ENCODE results near the gene HES6. TPM values are rescaled to one million over a fixed set of nuclear protein-coding genes. Genes with fewer than 3 reads are reported as not detected.
A peak's percentile ranks its signal among the peaks of the same experiment; 100 is the strongest.

HES6 gene, protein sequence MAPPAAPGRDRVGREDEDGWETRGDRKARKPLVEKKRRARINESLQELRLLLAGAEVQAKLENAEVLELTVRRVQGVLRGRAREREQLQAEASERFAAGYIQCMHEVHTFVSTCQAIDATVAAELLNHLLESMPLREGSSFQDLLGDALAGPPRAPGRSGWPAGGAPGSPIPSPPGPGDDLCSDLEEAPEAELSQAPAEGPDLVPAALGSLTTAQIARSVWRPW
- total RNA-seq (10 to 100 TPM in 2 of 7 donors, 1 to 10 TPM in 5; 1.1 to 12.4 (median 3.1) TPM), polyA plus RNA-seq (1 to 10 TPM in 1 of 2 donors, under 1 TPM in 1; 0.33 to 2.0 TPM)
- long read RNA-seq, donor 1, partial matches to known transcripts = 0 of 2 reads
- long read RNA-seq, donor 1, other reads (novel, unspliced or antisense) = 0 of 2 reads
- long read RNA-seq, donor 2, transcript HES6-203 (3 exons, 1,600 nt) = major isoform, 5 of 10 reads
- long read RNA-seq, donor 2, partial matches to known transcripts = 0 of 10 reads
- long read RNA-seq, donor 2, other reads (novel, unspliced or antisense) = 0 of 10 reads
- long read RNA-seq, donor 3, partial matches to known transcripts = 0 of 2 reads
- long read RNA-seq, donor 3, other reads (novel, unspliced or antisense) = 0 of 2 reads

DNA sequence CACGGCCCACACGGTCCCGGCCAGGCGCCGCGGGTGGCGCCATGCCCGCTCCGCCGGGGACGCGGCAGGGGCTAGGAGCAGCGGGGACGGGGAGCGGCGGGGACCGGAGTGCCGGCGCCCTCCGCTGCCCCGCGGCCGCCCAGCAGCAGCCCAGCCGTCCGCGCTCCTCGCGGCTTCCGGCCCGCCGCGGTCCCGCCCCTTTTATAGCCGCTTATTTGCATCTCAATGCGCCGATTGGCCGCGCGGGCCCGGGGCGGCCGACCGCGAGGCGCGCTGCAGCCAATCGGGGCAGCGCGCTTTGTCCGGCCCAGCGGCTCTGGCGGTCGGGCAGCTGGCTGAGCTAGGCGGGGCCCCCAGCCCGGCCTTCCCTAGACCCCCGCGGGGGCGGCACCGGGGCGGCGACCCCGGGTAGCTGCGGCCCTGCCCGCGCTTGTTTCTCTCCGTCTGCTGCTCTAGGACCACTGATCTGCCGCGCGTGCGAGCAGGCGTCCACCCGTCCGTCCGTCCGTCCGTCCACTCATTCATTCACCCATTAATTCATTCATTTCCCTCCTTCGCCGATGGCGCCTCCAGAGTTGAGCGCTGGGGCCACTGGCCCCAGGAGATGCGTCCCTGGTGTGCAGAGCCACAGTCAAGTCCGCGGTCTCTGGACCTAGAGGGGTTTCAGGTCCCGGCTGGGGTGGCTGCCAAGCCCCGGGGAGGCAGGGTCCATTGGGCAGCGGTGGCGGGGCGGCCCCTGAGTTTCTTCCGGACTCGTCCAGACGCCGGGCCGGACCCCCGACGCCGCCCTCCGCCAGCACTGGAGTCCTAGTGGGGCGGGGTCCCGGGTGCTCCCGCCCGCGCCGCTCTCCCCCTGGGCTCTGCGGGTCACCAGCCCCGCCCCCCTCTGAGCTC, at the start of gene HES6:
Gene HES6, minus strand, starts transcription at position 176 of the 894 bp plus-strand sequence. Its CDS starts 133 bp downstream, at position 43.
- WGBS, 3 donors = 0 to 1% (median 1%) methylated on average over 59 to 105 of the region's 105 CpGs
- Histone ChIP-seq H3K9me3 (no peaks in the 10 kb centered on the region), H3K4me1 (ENCODE audit: insufficient read depth) (peaks cover 2% of the 10 kb centered on the region), H3K27me3 (no peaks in the 10 kb centered on the region), H3K36me3 (no peaks in the 10 kb centered on the region), H3K4me3 (peak within 1 kb of the TSS; percentile 50), H3K27ac (no peak within 1 kb of the TSS)
- DNase-seq = peak; percentile 79 to 90 (median 85)
- intact Hi-C loops (cut with DNase I) = loop anchor here in 1 of 4 donors (10.0 kb wide), 1 partner anchor 275 kb away; the partner anchor contains the start of gene UBE2F
- TF ChIP-seq EP300 (IDR thresholded peaks at IDR 0.05) (no peak), POLR2A (IDR thresholded peaks at IDR 0.05) (peak; percentile 70)
- TF ChIP-seq, protein P1, sequence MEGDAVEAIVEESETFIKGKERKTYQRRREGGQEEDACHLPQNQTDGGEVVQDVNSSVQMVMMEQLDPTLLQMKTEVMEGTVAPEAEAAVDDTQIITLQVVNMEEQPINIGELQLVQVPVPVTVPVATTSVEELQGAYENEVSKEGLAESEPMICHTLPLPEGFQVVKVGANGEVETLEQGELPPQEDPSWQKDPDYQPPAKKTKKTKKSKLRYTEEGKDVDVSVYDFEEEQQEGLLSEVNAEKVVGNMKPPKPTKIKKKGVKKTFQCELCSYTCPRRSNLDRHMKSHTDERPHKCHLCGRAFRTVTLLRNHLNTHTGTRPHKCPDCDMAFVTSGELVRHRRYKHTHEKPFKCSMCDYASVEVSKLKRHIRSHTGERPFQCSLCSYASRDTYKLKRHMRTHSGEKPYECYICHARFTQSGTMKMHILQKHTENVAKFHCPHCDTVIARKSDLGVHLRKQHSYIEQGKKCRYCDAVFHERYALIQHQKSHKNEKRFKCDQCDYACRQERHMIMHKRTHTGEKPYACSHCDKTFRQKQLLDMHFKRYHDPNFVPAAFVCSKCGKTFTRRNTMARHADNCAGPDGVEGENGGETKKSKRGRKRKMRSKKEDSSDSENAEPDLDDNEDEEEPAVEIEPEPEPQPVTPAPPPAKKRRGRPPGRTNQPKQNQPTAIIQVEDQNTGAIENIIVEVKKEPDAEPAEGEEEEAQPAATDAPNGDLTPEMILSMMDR (IDR thresholded peaks at IDR 0.05) = peak in 1 of 3 donors; percentile 35

DNA sequence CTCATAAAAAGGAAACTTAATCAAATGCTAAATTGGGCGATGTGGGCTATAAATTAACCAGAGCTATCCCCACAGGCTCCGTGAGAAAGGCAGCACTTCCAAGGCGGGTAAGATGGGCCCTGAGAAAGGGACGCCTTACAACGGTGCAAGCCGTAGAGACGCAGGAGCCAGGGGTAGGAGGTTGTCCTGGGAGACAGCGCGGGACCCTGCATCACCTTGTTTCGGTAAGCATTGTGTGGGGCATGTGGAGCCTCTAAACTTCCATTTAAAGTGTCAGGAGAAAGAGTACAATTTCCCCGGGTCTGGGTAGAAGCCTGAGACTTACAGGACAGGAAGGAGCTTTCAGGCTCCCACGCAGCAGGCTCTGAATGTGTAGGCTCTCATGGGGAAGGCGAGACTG, 49.7 kb upstream of the HES6 start:
- H3K9me3 ChIP-seq = no peaks in the 10 kb centered on the region
- TF ChIP-seq, protein P1 (IDR thresholded peaks at IDR 0.05) = no peak
- TF ChIP-seq POLR2A (IDR thresholded peaks at IDR 0.05) (no peak), EP300 (IDR thresholded peaks at IDR 0.05) (no peak)
- peak in 1 of 5 donors; percentile 38 for DNase-seq
- peak overlapping the region in 1 of 2 donors; percentile 90 for H3K27ac ChIP-seq
- H3K4me3 ChIP-seq = peak overlapping the region; percentile 90
- H3K27me3 ChIP-seq = no peaks in the 10 kb centered on the region
- WGBS, 3 donors = 24 to 28% (median 25%) methylated on average over 13 of the region's 13 CpGs
- H3K36me3 ChIP-seq = no peaks in the 10 kb centered on the region
- intact Hi-C loops (cut with DNase I) = no loop called here
- peaks cover 8% of the 10 kb centered on the region for H3K4me1 ChIP-seq (ENCODE audit: insufficient read depth)

DNA sequence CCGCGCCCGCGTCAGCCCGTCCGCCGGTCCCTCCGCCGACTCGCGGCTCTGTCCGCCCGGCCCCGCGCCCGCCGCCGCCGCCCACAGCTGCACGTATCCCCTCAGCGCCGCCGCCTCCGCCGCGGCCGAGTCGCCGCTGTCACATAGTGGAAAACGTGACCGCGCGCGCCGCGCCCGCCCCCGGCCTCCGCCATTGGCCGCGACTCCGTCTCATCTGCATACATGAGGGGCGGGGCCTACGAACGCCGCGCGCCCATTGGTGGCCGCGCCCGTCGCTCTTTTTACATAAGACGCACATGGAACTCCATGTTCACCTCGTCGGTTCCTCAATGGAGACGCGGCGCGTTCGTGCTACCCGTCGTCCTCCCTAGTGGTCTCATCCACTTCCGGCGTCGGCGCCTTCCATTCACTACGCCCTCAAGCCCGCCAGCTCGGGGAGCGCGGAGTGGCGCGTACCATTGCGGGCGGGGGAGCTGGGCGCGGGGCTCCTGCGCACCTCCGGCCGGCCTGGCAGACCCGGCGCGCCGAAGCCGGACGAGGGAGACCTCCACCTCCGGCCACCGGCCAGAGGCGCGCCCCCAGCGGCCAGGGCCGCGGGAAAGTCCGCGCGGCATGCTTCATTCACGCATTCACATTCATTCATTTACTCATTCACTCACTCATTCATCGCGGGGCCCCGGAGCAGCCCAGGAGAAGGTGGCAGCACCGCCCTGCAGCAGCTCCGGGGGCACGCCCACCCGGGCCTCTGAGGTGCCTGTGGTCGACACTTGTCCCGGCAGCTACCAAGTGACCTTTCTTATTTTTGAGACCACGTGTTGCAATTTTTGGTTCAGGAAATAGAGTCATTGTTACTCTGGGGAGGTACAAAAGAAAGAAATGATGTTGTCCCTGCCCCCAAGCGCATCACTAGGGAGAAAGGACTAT, 49.1 kb upstream of the HES6 start:
- Histone ChIP-seq H3K27me3 (no peaks in the 10 kb centered on the region), H3K27ac (peak overlapping the region; percentile 88 to 90)
- intact Hi-C loops (cut with DNase I) = no loop called here

More for the DNA sequence above, 49.1 kb upstream of the HES6 start:
- H3K4me1 ChIP-seq (ENCODE audit: insufficient read depth) = peaks cover 10% of the 10 kb centered on the region
- no peaks in the 10 kb centered on the region for H3K36me3 ChIP-seq
- TF ChIP-seq EP300 (IDR thresholded peaks at IDR 0.05) = no peak
- peak; percentile 77 for TF ChIP-seq POLR2A (IDR thresholded peaks at IDR 0.05)
- TF ChIP-seq, protein P1 (IDR thresholded peaks at IDR 0.05) = peak in 2 of 3 donors; percentile 44 to 61
- peak overlapping the region; percentile 90 for H3K4me3 ChIP-seq
- no peaks in the 10 kb centered on the region for H3K9me3 ChIP-seq
- peak; percentile 97 to 100 (median 99) for DNase-seq
- WGBS, 3 donors = 0 to 1% (median 1%) methylated on average over 50 to 108 of the region's 108 CpGs
